Measurements from ENCODE around the gene ASB2. TPM values are rescaled to one million over a fixed set of nuclear protein-coding genes. Genes with fewer than 3 reads are reported as not detected.

Gene ASB2
- total RNA-seq, 1 donor from 2014 or later = 16.2 TPM

DNA sequence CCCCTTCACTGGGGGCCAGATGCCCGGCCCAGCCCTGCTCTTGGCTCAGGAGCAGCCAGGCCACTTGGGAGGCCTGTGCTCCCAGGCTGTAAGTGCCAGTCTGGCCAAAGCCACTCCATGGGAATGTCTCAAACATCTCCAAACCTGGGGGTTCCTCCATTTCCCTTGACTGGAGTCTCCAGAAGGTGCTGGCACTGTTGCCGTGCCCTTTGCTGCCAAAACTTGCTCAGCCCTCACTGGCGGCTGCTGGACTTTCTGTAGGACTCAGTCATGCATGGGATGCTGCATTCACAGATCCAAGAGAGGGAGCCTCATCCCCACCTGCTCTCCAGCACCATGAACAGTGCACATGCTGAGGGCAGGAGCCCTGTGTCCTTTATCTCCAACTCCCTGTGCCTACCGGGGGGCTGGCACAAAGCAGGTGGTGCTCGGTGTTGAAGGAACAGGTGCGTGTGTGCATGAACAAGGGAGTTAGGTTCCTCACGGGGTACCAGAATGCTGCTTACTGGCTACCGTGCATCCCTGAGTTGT, 40.1 kb upstream of the ASB2 start:
- Histone ChIP-seq H3K4me1 (ENCODE audit: control insufficient read depth in 3 of 3, insufficient read depth in 3 of 3, low read length in 3 of 3) (peaks cover 0 to 5% (median 3%) of the 10 kb centered on the region in 3 donors), H3K4me3 (ENCODE audit: low read length in 3 of 3) (no peak overlapping the region), H3K9ac (ENCODE audit: low read depth in 1 of 3, low read length in 3 of 3) (no peak overlapping the region), H3K9me3 (ENCODE audit: control insufficient read depth in 3 of 3, low read length in 3 of 3) (no peaks in the 10 kb centered on the region), H3K36me3 (ENCODE audit: control insufficient read depth in 3 of 3, insufficient read depth in 3 of 3, low read length in 3 of 3) (no peaks in the 10 kb centered on the region), H3K27ac (ENCODE audit: low read depth, low read length) (no peak overlapping the region), H3K27me3 (ENCODE audit: control insufficient read depth in 3 of 3, insufficient read depth in 3 of 3, low read length in 3 of 3) (peaks cover 0 to 5% (median 0%) of the 10 kb centered on the region in 3 donors)

DNA sequence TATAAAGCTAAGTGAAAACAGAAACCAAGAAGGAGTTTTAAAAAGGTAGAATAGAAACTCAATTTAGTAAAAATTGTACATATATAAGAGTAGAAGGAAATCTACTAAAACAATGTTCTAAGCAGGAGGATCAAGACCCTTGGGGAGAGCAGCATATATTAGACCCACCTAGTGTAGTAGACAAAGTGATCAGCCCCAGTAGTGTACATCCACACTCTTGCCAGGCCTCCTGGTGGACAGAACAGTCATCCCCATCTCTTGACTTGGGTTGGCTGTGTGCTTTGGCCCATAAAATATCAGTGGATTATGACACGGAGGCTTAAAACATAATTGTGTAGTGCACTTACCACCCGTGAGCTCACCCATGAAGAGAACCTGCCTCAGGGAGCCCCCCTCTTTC, 38.9 kb upstream of the ASB2 start:
- peaks cover 0 to 16% (median 0%) of the 10 kb centered on the region in 3 donors for H3K27me3 ChIP-seq (ENCODE audit: control insufficient read depth in 3 of 3, insufficient read depth in 3 of 3, low read length in 3 of 3)
- H3K9ac ChIP-seq (ENCODE audit: low read depth in 1 of 3, low read length in 3 of 3) = no peak overlapping the region
- no peak overlapping the region for H3K4me3 ChIP-seq (ENCODE audit: low read length in 3 of 3)
- no peaks in the 10 kb centered on the region for H3K36me3 ChIP-seq (ENCODE audit: control insufficient read depth in 3 of 3, insufficient read depth in 3 of 3, low read length in 3 of 3)
- peaks cover 0 to 5% (median 3%) of the 10 kb centered on the region in 3 donors for H3K4me1 ChIP-seq (ENCODE audit: control insufficient read depth in 3 of 3, insufficient read depth in 3 of 3, low read length in 3 of 3)
- H3K9me3 ChIP-seq (ENCODE audit: control insufficient read depth in 3 of 3, low read length in 3 of 3) = no peaks in the 10 kb centered on the region
- H3K27ac ChIP-seq (ENCODE audit: low read depth, low read length) = no peak overlapping the region

- Histone ChIP-seq H3K4me3 (ENCODE audit: low read length in 3 of 3) (no peak overlapping the region), H3K36me3 (ENCODE audit: control insufficient read depth in 3 of 3, insufficient read depth in 3 of 3, low read length in 3 of 3) (no peaks in the 10 kb centered on the region), H3K27ac (ENCODE audit: low read depth, low read length) (no peak overlapping the region), H3K9ac (ENCODE audit: low read depth in 1 of 3, low read length in 3 of 3) (no peak overlapping the region), H3K27me3 (ENCODE audit: control insufficient read depth in 3 of 3, insufficient read depth in 3 of 3, low read length in 3 of 3) (peaks cover 0 to 16% (median 0%) of the 10 kb centered on the region in 3 donors), H3K9me3 (ENCODE audit: control insufficient read depth in 3 of 3, low read length in 3 of 3) (no peaks in the 10 kb centered on the region), H3K4me1 (ENCODE audit: control insufficient read depth in 3 of 3, insufficient read depth in 3 of 3, low read length in 3 of 3) (peaks cover 0 to 6% (median 5%) of the 10 kb centered on the region in 3 donors)
Observed at GRCh38 chr14:94014382-94014781, 38.0 kb upstream of the ASB2 start.

GRCh38 chr14:94011795-94012194, 35.4 kb upstream of the ASB2 start:
- Histone ChIP-seq H3K36me3 (ENCODE audit: control insufficient read depth in 3 of 3, insufficient read depth in 3 of 3, low read length in 3 of 3) (no peaks in the 10 kb centered on the region), H3K27ac (ENCODE audit: low read depth, low read length) (no peak overlapping the region), H3K27me3 (ENCODE audit: control insufficient read depth in 3 of 3, insufficient read depth in 3 of 3, low read length in 3 of 3) (peaks cover 0 to 17% (median 4%) of the 10 kb centered on the region in 3 donors), H3K9ac (ENCODE audit: low read depth in 1 of 3, low read length in 3 of 3) (no peak overlapping the region), H3K9me3 (ENCODE audit: control insufficient read depth in 3 of 3, low read length in 3 of 3) (no peaks in the 10 kb centered on the region), H3K4me1 (ENCODE audit: control insufficient read depth in 3 of 3, insufficient read depth in 3 of 3, low read length in 3 of 3) (peaks cover 0 to 2% (median 0%) of the 10 kb centered on the region in 3 donors), H3K4me3 (ENCODE audit: low read length in 3 of 3) (no peak overlapping the region)

DNA sequence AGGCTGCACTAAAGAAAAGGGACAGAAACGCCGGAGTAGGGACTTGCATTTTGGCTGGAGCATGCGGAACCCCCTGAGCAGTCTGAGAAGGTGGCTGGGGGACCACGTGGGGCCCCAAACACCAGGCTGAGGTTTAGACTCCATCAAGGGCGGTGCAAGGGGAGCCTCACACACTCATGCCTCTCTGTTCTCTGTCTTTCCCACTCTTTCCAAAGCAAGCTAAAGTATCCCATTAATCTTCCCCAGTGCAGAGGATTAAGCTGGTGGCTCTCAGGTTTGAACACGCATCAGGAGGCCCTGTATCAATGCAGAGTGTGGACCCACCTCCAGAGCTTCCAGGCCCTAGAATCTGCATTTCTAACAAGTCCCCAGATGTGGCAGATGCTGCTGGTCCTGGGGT, 34.3 kb upstream of the ASB2 start:
- no peaks in the 10 kb centered on the region for H3K36me3 ChIP-seq (ENCODE audit: control insufficient read depth in 3 of 3, insufficient read depth in 3 of 3, low read length in 3 of 3)
- H3K9ac ChIP-seq (ENCODE audit: low read depth in 1 of 3, low read length in 3 of 3) = no peak overlapping the region
- H3K27me3 ChIP-seq (ENCODE audit: control insufficient read depth in 3 of 3, insufficient read depth in 3 of 3, low read length in 3 of 3) = peaks cover 0 to 14% (median 4%) of the 10 kb centered on the region in 3 donors
- peaks cover 0 to 2% (median 0%) of the 10 kb centered on the region in 3 donors for H3K4me1 ChIP-seq (ENCODE audit: control insufficient read depth in 3 of 3, insufficient read depth in 3 of 3, low read length in 3 of 3)
- H3K9me3 ChIP-seq (ENCODE audit: control insufficient read depth in 3 of 3, low read length in 3 of 3) = no peaks in the 10 kb centered on the region
- no peak overlapping the region for H3K27ac ChIP-seq (ENCODE audit: low read depth, low read length)
- no peak overlapping the region for H3K4me3 ChIP-seq (ENCODE audit: low read length in 3 of 3)

DNA sequence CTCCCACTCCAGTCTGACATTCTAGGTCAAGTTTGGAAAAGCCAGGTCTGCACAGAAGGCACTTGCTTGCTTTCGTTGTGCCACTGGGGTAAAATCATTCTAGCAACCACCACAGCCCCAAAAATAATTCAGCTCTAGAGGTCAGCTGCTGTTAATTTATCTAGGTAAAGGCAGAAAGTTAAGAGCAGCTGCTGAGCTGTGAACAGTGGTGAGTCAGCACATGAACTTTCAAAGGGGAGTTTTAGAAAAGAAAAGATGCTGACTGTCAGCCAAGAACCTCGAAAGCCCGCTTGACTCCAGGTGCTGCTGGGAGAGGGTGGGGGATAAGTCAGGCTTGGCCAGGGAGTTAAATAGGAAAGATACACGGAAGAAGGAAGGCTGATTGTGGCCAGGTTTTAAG, 33.4 kb upstream of the ASB2 start:
- Histone ChIP-seq H3K36me3 (ENCODE audit: control insufficient read depth in 3 of 3, insufficient read depth in 3 of 3, low read length in 3 of 3) (no peaks in the 10 kb centered on the region), H3K9ac (ENCODE audit: low read depth in 1 of 3, low read length in 3 of 3) (no peak overlapping the region), H3K4me1 (ENCODE audit: control insufficient read depth in 3 of 3, insufficient read depth in 3 of 3, low read length in 3 of 3) (peaks cover 0 to 2% (median 0%) of the 10 kb centered on the region in 3 donors), H3K9me3 (ENCODE audit: control insufficient read depth in 3 of 3, low read length in 3 of 3) (no peaks in the 10 kb centered on the region), H3K4me3 (ENCODE audit: low read length in 3 of 3) (no peak overlapping the region), H3K27ac (ENCODE audit: low read depth, low read length) (no peak overlapping the region), H3K27me3 (ENCODE audit: control insufficient read depth in 3 of 3, insufficient read depth in 3 of 3, low read length in 3 of 3) (peaks cover 0 to 14% (median 4%) of the 10 kb centered on the region in 3 donors)

DNA sequence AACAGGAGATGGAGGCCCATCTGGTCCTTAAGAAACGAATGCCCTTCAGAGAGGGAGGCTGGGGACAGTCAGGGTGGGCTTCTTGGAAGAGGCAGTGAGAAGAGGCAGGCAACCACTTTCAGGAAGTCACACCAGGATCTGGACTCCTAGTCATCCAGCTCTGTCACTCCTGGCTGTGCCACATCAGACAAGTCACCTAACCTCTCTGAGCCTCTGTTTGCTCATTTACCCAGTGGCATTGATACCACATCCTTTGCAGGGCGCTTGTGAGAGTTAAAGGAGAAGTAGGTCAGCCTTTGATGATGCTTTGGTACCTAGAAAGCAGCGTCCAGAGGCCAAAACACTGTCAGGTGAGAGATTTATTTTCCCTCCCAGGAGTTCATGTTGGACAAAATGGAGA, 31.9 kb upstream of the ASB2 start:
- no peak overlapping the region for H3K4me3 ChIP-seq (ENCODE audit: low read length in 3 of 3)
- peaks cover 0 to 2% (median 0%) of the 10 kb centered on the region in 3 donors for H3K4me1 ChIP-seq (ENCODE audit: control insufficient read depth in 3 of 3, insufficient read depth in 3 of 3, low read length in 3 of 3)
- peaks cover 0 to 14% (median 4%) of the 10 kb centered on the region in 3 donors for H3K27me3 ChIP-seq (ENCODE audit: control insufficient read depth in 3 of 3, insufficient read depth in 3 of 3, low read length in 3 of 3)
- H3K9me3 ChIP-seq (ENCODE audit: control insufficient read depth in 3 of 3, low read length in 3 of 3) = no peaks in the 10 kb centered on the region
- no peaks in the 10 kb centered on the region for H3K36me3 ChIP-seq (ENCODE audit: control insufficient read depth in 3 of 3, insufficient read depth in 3 of 3, low read length in 3 of 3)
- H3K9ac ChIP-seq (ENCODE audit: low read depth in 1 of 3, low read length in 3 of 3) = no peak overlapping the region
- no peak overlapping the region for H3K27ac ChIP-seq (ENCODE audit: low read depth, low read length)

GRCh38 chr14:94005324-94006073, 29.1 kb upstream of the ASB2 start:
- Histone ChIP-seq H3K9me3 (ENCODE audit: control insufficient read depth in 3 of 3, low read length in 3 of 3) (no peaks in the 10 kb centered on the region), H3K4me3 (ENCODE audit: low read length in 3 of 3) (no peak overlapping the region), H3K36me3 (ENCODE audit: control insufficient read depth in 3 of 3, insufficient read depth in 3 of 3, low read length in 3 of 3) (no peaks in the 10 kb centered on the region), H3K9ac (ENCODE audit: low read depth in 1 of 3, low read length in 3 of 3) (no peak overlapping the region), H3K4me1 (ENCODE audit: control insufficient read depth in 3 of 3, insufficient read depth in 3 of 3, low read length in 3 of 3) (peaks cover 8 to 11% (median 8%) of the 10 kb centered on the region in 3 donors), H3K27ac (ENCODE audit: low read depth, low read length) (no peak overlapping the region), H3K27me3 (ENCODE audit: control insufficient read depth in 3 of 3, insufficient read depth in 3 of 3, low read length in 3 of 3) (peaks cover 0 to 11% (median 10%) of the 10 kb centered on the region in 3 donors)

DNA sequence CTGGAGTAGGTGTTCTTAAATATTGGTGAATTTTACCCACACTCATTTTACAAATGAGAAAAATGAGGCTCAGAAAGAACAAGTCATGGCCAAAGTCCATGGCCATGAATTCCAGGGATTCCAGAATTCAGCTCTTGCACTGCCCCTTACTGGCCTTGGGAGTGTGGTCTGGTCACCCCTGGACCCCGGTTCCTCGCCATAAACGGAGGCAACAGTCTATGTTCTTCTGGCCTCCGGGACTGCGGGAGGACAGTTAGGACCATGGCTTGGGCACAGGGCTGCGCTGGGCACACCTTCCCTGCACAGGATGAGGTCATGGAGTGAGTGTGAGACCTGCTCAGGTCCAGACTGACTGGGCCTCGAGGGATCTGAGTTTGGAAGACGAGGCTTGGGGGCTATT, 27.6 kb upstream of the ASB2 start:
- Histone ChIP-seq H3K4me1 (ENCODE audit: control insufficient read depth in 3 of 3, insufficient read depth in 3 of 3, low read length in 3 of 3) (peaks cover 8 to 16% (median 12%) of the 10 kb centered on the region in 3 donors), H3K27me3 (ENCODE audit: control insufficient read depth in 3 of 3, insufficient read depth in 3 of 3, low read length in 3 of 3) (peaks cover 0 to 14% (median 7%) of the 10 kb centered on the region in 3 donors), H3K9me3 (ENCODE audit: control insufficient read depth in 3 of 3, low read length in 3 of 3) (no peaks in the 10 kb centered on the region), H3K9ac (ENCODE audit: low read depth in 1 of 3, low read length in 3 of 3) (no peak overlapping the region), H3K27ac (ENCODE audit: low read depth, low read length) (no peak overlapping the region), H3K4me3 (ENCODE audit: low read length in 3 of 3) (no peak overlapping the region), H3K36me3 (ENCODE audit: control insufficient read depth in 3 of 3, insufficient read depth in 3 of 3, low read length in 3 of 3) (no peaks in the 10 kb centered on the region)

DNA sequence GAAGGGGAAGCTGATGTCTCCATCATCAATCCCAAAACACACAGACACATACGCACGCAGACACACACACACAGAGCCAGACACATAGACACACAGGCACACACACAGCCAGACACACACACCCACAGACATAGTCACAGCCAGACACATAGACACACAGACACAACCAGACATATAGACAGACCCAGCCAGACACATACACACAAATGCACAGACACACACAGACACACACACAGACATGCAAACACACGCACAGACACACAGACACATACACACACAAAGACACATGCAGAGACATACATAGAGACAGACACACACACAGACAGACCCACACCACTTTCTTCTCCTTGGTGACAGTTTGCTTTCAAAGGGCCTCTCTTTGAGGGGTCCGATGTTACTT, 27.0 kb upstream of the ASB2 start:
- Histone ChIP-seq H3K4me1 (ENCODE audit: control insufficient read depth in 3 of 3, insufficient read depth in 3 of 3, low read length in 3 of 3) (peaks cover 11 to 22% (median 18%) of the 10 kb centered on the region in 3 donors), H3K4me3 (ENCODE audit: low read length in 3 of 3) (no peak overlapping the region), H3K9me3 (ENCODE audit: control insufficient read depth in 3 of 3, low read length in 3 of 3) (no peaks in the 10 kb centered on the region)

More for the DNA sequence above, 27.0 kb upstream of the ASB2 start:
- Histone ChIP-seq H3K27ac (ENCODE audit: low read depth, low read length) (no peak overlapping the region), H3K36me3 (ENCODE audit: control insufficient read depth in 3 of 3, insufficient read depth in 3 of 3, low read length in 3 of 3) (no peaks in the 10 kb centered on the region), H3K27me3 (ENCODE audit: control insufficient read depth in 3 of 3, insufficient read depth in 3 of 3, low read length in 3 of 3) (peaks cover 0 to 11% (median 6%) of the 10 kb centered on the region in 3 donors), H3K9ac (ENCODE audit: low read depth in 1 of 3, low read length in 3 of 3) (no peak overlapping the region)

Measured in skeletal muscle tissue (tissue), 4 donors.